ENCODE measurements around the gene LAMA3. TPM values are rescaled to one million over a fixed set of nuclear protein-coding genes. Genes with fewer than 3 reads are reported as not detected.
"Not testable (repeated sequence)": the region's sequence is repeated elsewhere in the genome, so short reads cannot be mapped to it uniquely, and the experiment has no call there.

The LAMA3 gene
- total RNA-seq, 1 experiment from 2014 or later = 9.5 TPM

- no peak for DNase-seq (ENCODE audit: low spot score)
Observed at GRCh38 chr18:23704806-23705205, 15.6 kb downstream of the LAMA3 start.

GRCh38 chr18:23706971-23707640 lies 17.9 kb downstream of the LAMA3 start:
- no peak for DNase-seq (ENCODE audit: low spot score)

- DNase-seq (ENCODE audit: low spot score) = peak; percentile 64
Observed at GRCh38 chr18:23710068-23710527, 20.8 kb downstream of the LAMA3 start.

- DNase-seq (ENCODE audit: low spot score) = peak; percentile 45
Observed at GRCh38 chr18:23710946-23711345, 21.7 kb downstream of the LAMA3 start.

- no peak for DNase-seq (ENCODE audit: low spot score)
Observed at GRCh38 chr18:23711426-23711825, 22.2 kb downstream of the LAMA3 start.

GRCh38 chr18:23712445-23712844 lies 23.2 kb downstream of the LAMA3 start:
- no peak for DNase-seq (ENCODE audit: low spot score)

- no peak for DNase-seq (ENCODE audit: low spot score)
Observed at GRCh38 chr18:23714576-23714975, 25.3 kb downstream of the LAMA3 start.

GRCh38 chr18:23716079-23716478 lies 26.8 kb downstream of the LAMA3 start:
- not testable (repeated sequence) for DNase-seq (ENCODE audit: low spot score)

- DNase-seq (ENCODE audit: low spot score) = peak; percentile 17
Observed at GRCh38 chr18:23716516-23716915, 27.3 kb downstream of the LAMA3 start.

- DNase-seq (ENCODE audit: low spot score) = no peak
Observed at GRCh38 chr18:23716966-23717365, 27.7 kb downstream of the LAMA3 start.

- no peak for DNase-seq (ENCODE audit: low spot score)
Observed at GRCh38 chr18:23718243-23718720, 29.0 kb downstream of the LAMA3 start.

GRCh38 chr18:23718731-23719130 lies 29.5 kb downstream of the LAMA3 start:
- DNase-seq (ENCODE audit: low spot score) = no peak

- peak; percentile 47 for DNase-seq (ENCODE audit: low spot score)
Observed at GRCh38 chr18:23719634-23720201, 30.5 kb downstream of the LAMA3 start.

GRCh38 chr18:23721696-23722480 lies 32.6 kb downstream of the LAMA3 start:
- DNase-seq (ENCODE audit: low spot score) = peak; percentile 11

GRCh38 chr18:23722646-23723045 lies 33.4 kb downstream of the LAMA3 start:
- no peak for DNase-seq (ENCODE audit: low spot score)

GRCh38 chr18:23723121-23723520 lies 33.9 kb downstream of the LAMA3 start:
- no peak for DNase-seq (ENCODE audit: low spot score)

GRCh38 chr18:23724681-23725080 lies 35.4 kb downstream of the LAMA3 start:
- no peak for DNase-seq (ENCODE audit: low spot score)

GRCh38 chr18:23725351-23725750 lies 36.1 kb downstream of the LAMA3 start:
- DNase-seq (ENCODE audit: low spot score) = no peak

- no peak for DNase-seq (ENCODE audit: low spot score)
Observed at GRCh38 chr18:23725827-23726661, 36.8 kb downstream of the LAMA3 start.

- no peak for DNase-seq (ENCODE audit: low spot score)
Observed at GRCh38 chr18:23727707-23728493, 38.6 kb downstream of the LAMA3 start.

GRCh38 chr18:23730857-23731256 lies 41.6 kb downstream of the LAMA3 start:
- DNase-seq (ENCODE audit: low spot score) = no peak
